ENCODE results near the gene PI16. TPM values are rescaled to one million over a fixed set of nuclear protein-coding genes. Genes with fewer than 3 reads are reported as not detected.

PI16 gene
- total RNA-seq, 2 donors from 2014 or later, result 0.30 to 1.7 TPM

- H3K9me3 Mint-ChIP-seq, result no peaks in the 10 kb centered on the region
- peaks cover 0 to 9% of the 10 kb centered on the region in 2 donors for H3K36me3 Mint-ChIP-seq
- peak overlapping the region; percentile 47 to 82 for H3K27ac Mint-ChIP-seq
- no peak for DNase-seq (ENCODE audit: low spot score in 2 of 2)
- peak; percentile 15 to 33 for ATAC-seq
These were observed 9.1 kb downstream of the PI16 start for GRCh38 chr6:36963451-36964290.

- H3K27ac Mint-ChIP-seq, result peak overlapping the region; percentile 47 to 79
- peaks cover 0 to 12% of the 10 kb centered on the region in 2 donors for H3K36me3 Mint-ChIP-seq
- DNase-seq (ENCODE audit: low spot score in 2 of 2) (no peak), ATAC-seq (no peak)
- no peaks in the 10 kb centered on the region for H3K9me3 Mint-ChIP-seq
These were observed 9.8 kb downstream of the PI16 start for GRCh38 chr6:36964349-36964748.

GRCh38 chr6:36964908-36965307 lies 10.4 kb downstream of the PI16 start:
- no peak for DNase-seq (ENCODE audit: low spot score in 2 of 2)
- Mint-ChIP-seq H3K27ac (peak overlapping the region; percentile 47 to 79), H3K9me3 (no peaks in the 10 kb centered on the region), H3K36me3 (peaks cover 0 to 12% of the 10 kb centered on the region in 2 donors)
- ATAC-seq, result peak in 1 of 2 donors; percentile 7

GRCh38 chr6:36967301-36967700 lies 12.8 kb downstream of the PI16 start:
- DNase-seq (ENCODE audit: low spot score in 2 of 2) (no peak), ATAC-seq (peak in 1 of 2 donors; percentile 28)
- H3K9me3 Mint-ChIP-seq, result no peaks in the 10 kb centered on the region
- peak overlapping the region in 1 of 2 donors; percentile 72 for H3K27ac Mint-ChIP-seq
- H3K36me3 Mint-ChIP-seq, result peaks cover 12 to 13% of the 10 kb centered on the region in 2 donors

- ATAC-seq (peak in 1 of 2 donors; percentile 6), DNase-seq (ENCODE audit: low spot score in 2 of 2) (no peak)
- Mint-ChIP-seq H3K36me3 (peaks cover 12 to 16% of the 10 kb centered on the region in 2 donors), H3K9me3 (no peaks in the 10 kb centered on the region), H3K27ac (peak overlapping the region; percentile 15 to 93)
These were observed 13.2 kb downstream of the PI16 start for GRCh38 chr6:36967757-36968156.

- H3K36me3 Mint-ChIP-seq, result peaks cover 12 to 16% of the 10 kb centered on the region in 2 donors
- DNase-seq (ENCODE audit: low spot score in 2 of 2) (no peak), ATAC-seq (no peak)
- H3K27ac Mint-ChIP-seq, result peak overlapping the region; percentile 15 to 93
- no peaks in the 10 kb centered on the region for H3K9me3 Mint-ChIP-seq
These were observed 13.9 kb downstream of the PI16 start for GRCh38 chr6:36968266-36968977.

- Mint-ChIP-seq H3K36me3 (peaks cover 12 to 16% of the 10 kb centered on the region in 2 donors), H3K27ac (peak overlapping the region; percentile 65 to 85), H3K9me3 (no peaks in the 10 kb centered on the region)
- DNase-seq (ENCODE audit: low spot score in 2 of 2), result no peak
- no peak for ATAC-seq
These were observed 14.7 kb downstream of the PI16 start for GRCh38 chr6:36969240-36969691.

- DNase-seq (ENCODE audit: low spot score in 2 of 2), result no peak
- Mint-ChIP-seq H3K27ac (peak overlapping the region; percentile 85 to 88), H3K36me3 (peaks cover 12 to 16% of the 10 kb centered on the region in 2 donors)
These were observed 15.7 kb downstream of the PI16 start for GRCh38 chr6:36969988-36970891.

GRCh38 chr6:36970892-36971842 lies 16.6 kb downstream of the PI16 start:
- Mint-ChIP-seq H3K36me3 (peaks cover 16 to 26% of the 10 kb centered on the region in 2 donors), H3K27ac (peak overlapping the region; percentile 82 to 85), H3K9me3 (no peaks in the 10 kb centered on the region)
- DNase-seq (ENCODE audit: low spot score in 2 of 2) (no peak), ATAC-seq (no peak)

More at GRCh38 chr6:36969988-36970891, 15.7 kb downstream of the PI16 start:
- ATAC-seq, result no peak
- H3K9me3 Mint-ChIP-seq, result no peaks in the 10 kb centered on the region

GRCh38 chr6:36971921-36972673 lies 17.6 kb downstream of the PI16 start:
- Mint-ChIP-seq H3K36me3 (peaks cover 16 to 30% of the 10 kb centered on the region in 2 donors), H3K9me3 (no peaks in the 10 kb centered on the region), H3K27ac (peak overlapping the region; percentile 82 to 85)
- ATAC-seq (no peak), DNase-seq (ENCODE audit: low spot score in 2 of 2) (no peak)

GRCh38 chr6:36973190-36973589 lies 18.7 kb downstream of the PI16 start:
- ATAC-seq, result no peak
- Mint-ChIP-seq H3K9me3 (no peaks in the 10 kb centered on the region), H3K36me3 (peaks cover 12 to 30% of the 10 kb centered on the region in 2 donors), H3K27ac (peak overlapping the region in 1 of 2 donors; percentile 29)
- DNase-seq (ENCODE audit: low spot score in 2 of 2), result no peak

GRCh38 chr6:36973647-36974046 lies 19.1 kb downstream of the PI16 start:
- Mint-ChIP-seq H3K27ac (no peak overlapping the region), H3K9me3 (no peaks in the 10 kb centered on the region), H3K36me3 (peaks cover 7 to 30% of the 10 kb centered on the region in 2 donors)
- ATAC-seq (no peak), DNase-seq (ENCODE audit: low spot score in 2 of 2) (no peak)

GRCh38 chr6:36975231-36976006 lies 20.9 kb downstream of the PI16 start:
- H3K27ac Mint-ChIP-seq, result peak overlapping the region; percentile 66 to 76
- no peaks in the 10 kb centered on the region for H3K9me3 Mint-ChIP-seq
- H3K36me3 Mint-ChIP-seq, result peaks cover 4 to 30% of the 10 kb centered on the region in 2 donors
- ATAC-seq, result no peak
- DNase-seq (ENCODE audit: low spot score in 2 of 2), result no peak

GRCh38 chr6:36976007-36976264 lies 21.4 kb downstream of the PI16 start:
- Mint-ChIP-seq H3K9me3 (no peaks in the 10 kb centered on the region), H3K36me3 (peaks cover 4 to 30% of the 10 kb centered on the region in 2 donors)
- ATAC-seq, result no peak

More at GRCh38 chr6:36976007-36976264, 21.4 kb downstream of the PI16 start:
- H3K27ac Mint-ChIP-seq, result peak overlapping the region; percentile 70 to 76
- DNase-seq (ENCODE audit: low spot score in 2 of 2), result no peak

All from activated naive CD4-positive, alpha-beta T cell treated with anti-CD3 and anti-CD28 coated beads, Interleukin-2, amount 50 U/mL, for 72 hours (primary cell).